Spleen (tissue), 11 donors: ENCODE data around the gene CD48. TPM values are rescaled to one million over a fixed set of nuclear protein-coding genes. Genes with fewer than 3 reads are reported as not detected.
A peak's percentile ranks its signal among the peaks of the same experiment; 100 is the strongest.

Experiments used
- DNase-seq: peaks from one replicate; pipeline ENCODE4 v3.0.0-alpha.2; 2020
- H3K27ac ChIP-seq, 8 donors: fragments of 200-600 bp; sonication (generic) in 7 of 8; 1 replicate in 4 of 8; 2 replicates in 4 of 8; pipeline versions ENCODE4 v1.5.0 to v1.8.0; 2016 to 2021; ENCODE audit warnings: inconsistent platforms in 4 of 8, mild to moderate bottlenecking in 4 of 8, moderate library complexity in 1 of 8
- H3K27me3 ChIP-seq, 7 donors: fragments of 200-600 bp; sonication (generic) in 6 of 7; replicated peaks in 1 of 7; 1 replicate in 4 of 7; 2 replicates in 3 of 7; pipeline versions ENCODE4 v1.5.0 to v1.8.0; 2016 to 2021; ENCODE audit warnings: inconsistent platforms in 3 of 7, mild to moderate bottlenecking in 1 of 7
- H3K36me3 ChIP-seq, 6 donors: fragments of 200-600 bp; sonication (generic) in 5 of 6; 1 replicate in 4 of 6; 2 replicates in 2 of 6; pipeline versions ENCODE4 v1.5.0 to v1.8.0; 2016 to 2021; ENCODE audit warnings: inconsistent platforms in 2 of 6
- H3K4me1 ChIP-seq, 6 donors: fragments of 200-600 bp; sonication (generic) in 5 of 6; 1 replicate in 3 of 6; 2 replicates in 3 of 6; pipeline versions ENCODE4 v1.5.0 to v1.8.0; 2016 to 2021; ENCODE audit warnings: inconsistent platforms in 3 of 6
- H3K4me3 ChIP-seq, 8 donors: fragments of 200-600 bp; sonication (generic) in 7 of 8; 1 replicate in 4 of 8; 2 replicates in 4 of 8; pipeline versions ENCODE4 v1.5.0 to v1.8.0; 2016 to 2021; ENCODE audit warnings: inconsistent platforms in 4 of 8, mild to moderate bottlenecking in 4 of 8, moderate library complexity in 2 of 8
- H3K9me3 ChIP-seq, 8 donors: fragments of 200-600 bp; sonication (generic) in 7 of 8; 1 replicate in 4 of 8; 2 replicates in 4 of 8; pipeline versions ENCODE4 v1.5.0 to v1.8.0; 2016 to 2021; ENCODE audit warnings: inconsistent platforms in 4 of 8
- CTCF ChIP-seq, 11 experiments: fragments of 200-600 bp in 7 of 11; fragments of 450-650 bp in 4 of 11; sonication (generic) in 4 of 11; IDR thresholded peaks in 8 of 11; conservative IDR thresholded peaks in 3 of 11; 1 replicate in 7 of 11; 2 replicates in 4 of 11; pipeline versions ENCODE4 v1.4.0 to v1.8.0; 2016 to 2021; ENCODE audit warnings: antibody characterized with exemption in 11 of 11, inconsistent platforms in 4 of 11, mild to moderate bottlenecking in 1 of 11
- POLR2A ChIP-seq, 3 donors: fragments of 450-650 bp; IDR thresholded peaks; one replicate each; pipeline ENCODE4 v1.5.1; 2017; ENCODE audit warnings: antibody characterized with exemption in 3 of 3, mild to moderate bottlenecking in 1 of 3
- POLR2AphosphoS5 ChIP-seq, 3 donors: sonication (generic); formaldehyde crosslinking; IDR thresholded peaks; one replicate each; pipeline ENCODE4 v1.5.1; 2017; ENCODE audit warnings: antibody characterized with exemption in 3 of 3
- WGBS, 5 donors: extraction: QIAGEN DNeasy Blood & Tissue Kit in 3 of 5; methylation state at CpG; one replicate each; pipeline versions ENCODE4 v1.1.5 to v1.1.7; 2013 to 2018; 5-methylcytosine and 5-hydroxymethylcytosine counted together
- intact Hi-C: fragments of 100-400 bp; cut with DNase I; formaldehyde crosslinking; loops from one replicate; pipeline ENCODE4 v1.15.0; 2023; ENCODE audit warnings: low total_unique reads
- polyA plus RNA-seq, 3 donors: library from polyadenylated mRNA; stranded (reverse); fragments of 200-250 nt; gene quantifications; one replicate each; pipeline ENCODE4 v1.2.1, GENCODE V29; 2013
- total RNA-seq, 7 donors: library from RNA; depleted of rRNA in 3 of 7; stranded (reverse); fragments of >200 nt in 3 of 7; fragmentation: NEBNext Ultra II Directional in 4 of 7; extraction: Animal tissue kit (Norgen Biotek cat#: 25700) in 4 of 7; gene quantifications; one replicate each; pipeline versions ENCODE4 v1.1.0 to v1.2.1, GENCODE V29; 2016 to 2021
- donor health status: healthy with polysubstance abuse.
- donor health status: DM: no; HTN: no; CAD: no; lungs with moderate emphysema.
- donor health status: DM: no; HTN: no; CAD: no.
- donor health status: Bipolar disorder and iron deficiency.
- donor health status: healthy.
- donor health status: DM: no; HTN: no; CAD: no.
- donor health status: DM: yes; HTN: yes; CAD: no.

Gene CD48
- total and polyA plus RNA-seq, 10 donors, result 150 to 510 (median 248) TPM

- Histone ChIP-seq H3K36me3 (peaks cover 0 to 21% (median 0%) of the 10 kb centered on the region in 6 donors), H3K9me3 (no peaks in the 10 kb centered on the region), H3K4me3 (no peak overlapping the region), H3K27me3 (no peaks in the 10 kb centered on the region), H3K4me1 (peaks cover 6 to 57% (median 15%) of the 10 kb centered on the region in 6 donors), H3K27ac (peak overlapping the region in 2 of 8 donors; percentile 19 to 22)
- DNase-seq, result no peak
- TF ChIP-seq POLR2A (IDR thresholded peaks at IDR 0.05) (no peak), POLR2AphosphoS5 (IDR thresholded peaks at IDR 0.05) (no peak), CTCF (IDR thresholded peaks at IDR 0.05 in 8 of 11, conservative IDR thresholded peaks at IDR 0.05 in 3 of 11) (no peak)
- intact Hi-C loops, result no loop called here
- WGBS, 5 donors, result 65 to 80% (median 69%) methylated on average over 5 of the region's 5 CpGs
Measured at GRCh38 chr1:160752924-160753323, 41.3 kb upstream of the CD48 start.

GRCh38 chr1:160752406-160752805 lies 40.8 kb upstream of the CD48 start:
- Histone ChIP-seq H3K9me3 (no peaks in the 10 kb centered on the region), H3K4me3 (no peak overlapping the region), H3K36me3 (peaks cover 0 to 21% (median 0%) of the 10 kb centered on the region in 6 donors), H3K4me1 (peaks cover 6 to 62% (median 16%) of the 10 kb centered on the region in 6 donors), H3K27me3 (no peaks in the 10 kb centered on the region), H3K27ac (peak overlapping the region in 2 of 8 donors; percentile 19 to 22)
- TF ChIP-seq POLR2A (IDR thresholded peaks at IDR 0.05) (no peak), POLR2AphosphoS5 (IDR thresholded peaks at IDR 0.05) (no peak), CTCF (IDR thresholded peaks at IDR 0.05 in 8 of 11, conservative IDR thresholded peaks at IDR 0.05 in 3 of 11) (no peak)
- no peak for DNase-seq
- intact Hi-C loops, result no loop called here
- WGBS, 5 donors, result 81 to 87% (median 86%) methylated on average over 3 of the region's 3 CpGs

- intact Hi-C loops, result no loop called here
- Histone ChIP-seq H3K36me3 (peaks cover 0 to 21% (median 0%) of the 10 kb centered on the region in 6 donors), H3K4me3 (no peak overlapping the region), H3K27ac (peak overlapping the region in 4 of 8 donors; percentile 36 to 72 (median 58)), H3K9me3 (no peaks in the 10 kb centered on the region), H3K4me1 (peaks cover 7 to 80% (median 18%) of the 10 kb centered on the region in 6 donors), H3K27me3 (no peaks in the 10 kb centered on the region)
- WGBS, 5 donors, result 82 to 93% (median 88%) methylated on average over 2 of the region's 2 CpGs
- DNase-seq, result no peak
- no peak for TF ChIP-seq POLR2A (IDR thresholded peaks at IDR 0.05)
- TF ChIP-seq CTCF (IDR thresholded peaks at IDR 0.05 in 8 of 11, conservative IDR thresholded peaks at IDR 0.05 in 3 of 11), result no peak
Measured at GRCh38 chr1:160750608-160751007, 39.0 kb upstream of the CD48 start.

- TF ChIP-seq POLR2AphosphoS5 (IDR thresholded peaks at IDR 0.05), result no peak
- no peak for TF ChIP-seq CTCF (IDR thresholded peaks at IDR 0.05 in 8 of 11, conservative IDR thresholded peaks at IDR 0.05 in 3 of 11)
- no peak for TF ChIP-seq POLR2A (IDR thresholded peaks at IDR 0.05)
- WGBS, 5 donors, result 90 to 100% (median 98%) methylated on average over 1 of the region's 1 CpG
Measured at GRCh38 chr1:160748878-160749269, 37.3 kb upstream of the CD48 start.

More at GRCh38 chr1:160748878-160749269, 37.3 kb upstream of the CD48 start:
- Histone ChIP-seq H3K4me1 (peaks cover 7 to 91% (median 31%) of the 10 kb centered on the region in 6 donors), H3K27ac (peak overlapping the region in 3 of 8 donors; percentile 6 to 84 (median 22)), H3K36me3 (peaks cover 0 to 21% (median 0%) of the 10 kb centered on the region in 6 donors), H3K9me3 (no peaks in the 10 kb centered on the region), H3K27me3 (no peaks in the 10 kb centered on the region), H3K4me3 (no peak overlapping the region)
- DNase-seq, result no peak
- intact Hi-C loops, result no loop called here
